ENCODE data around the gene SARDH.
"Not testable (repeated sequence)": the region's sequence is repeated elsewhere in the genome, so short reads cannot be mapped to it uniquely, and the experiment has no call there.

The SARDH gene

DNA sequence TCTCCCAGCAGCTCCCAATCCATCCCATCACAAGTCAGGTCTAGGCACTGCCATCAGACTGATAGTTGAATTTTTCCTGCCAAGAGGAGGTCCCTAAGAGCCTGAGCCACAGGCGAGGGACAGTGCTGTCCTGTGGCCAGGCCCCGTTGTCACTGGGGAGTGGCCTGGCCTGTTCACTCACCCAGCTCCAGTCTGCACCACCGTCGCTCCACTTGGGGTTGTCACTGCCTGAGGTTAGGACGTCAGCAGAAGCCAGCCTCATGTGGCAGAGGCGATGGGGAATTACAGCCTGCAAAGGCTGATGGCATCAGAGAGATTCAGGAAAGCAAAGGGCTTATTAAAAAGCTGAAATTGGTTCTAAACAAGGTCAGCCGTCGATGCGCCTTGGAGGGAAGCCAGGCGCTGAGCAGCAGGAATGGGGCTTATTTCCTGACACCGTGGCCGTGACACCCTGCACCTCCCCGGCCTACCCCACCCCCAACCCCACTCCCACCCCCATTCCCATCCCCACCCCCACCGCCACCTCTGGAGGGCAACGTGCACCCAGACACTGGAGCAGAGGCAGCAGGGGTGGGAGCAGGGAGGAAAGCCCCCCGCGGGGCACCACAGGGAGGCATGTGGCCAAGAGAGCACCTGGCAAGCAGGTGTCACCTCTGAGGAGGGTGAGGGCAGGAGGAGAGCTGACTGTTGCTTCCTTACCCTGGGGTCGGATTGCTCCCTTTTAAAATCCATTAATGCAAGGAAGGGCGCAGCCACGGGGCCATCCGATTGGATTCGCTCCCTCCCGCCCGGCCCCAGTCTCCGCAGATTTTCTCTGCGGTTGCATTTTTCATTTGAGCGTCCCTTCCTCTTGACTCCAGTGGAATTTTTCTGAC lies 105.1 kb downstream of the SARDH start:
- no peak for DNase-seq (ENCODE audit: insufficient read length)
- TF ChIP-seq POLR2AphosphoS5 (IDR thresholded peaks at IDR 0.05; ENCODE audit: low read depth, low read length) (no peak), TAF1 (IDR thresholded peaks at IDR 0.05; ENCODE audit: borderline replicate concordance, low read depth, low read length) (no peak), POLR2A (IDR thresholded peaks at IDR 0.05; ENCODE audit: low read depth, low read length) (no peak)
- no peak for FAIRE-seq

DNA sequence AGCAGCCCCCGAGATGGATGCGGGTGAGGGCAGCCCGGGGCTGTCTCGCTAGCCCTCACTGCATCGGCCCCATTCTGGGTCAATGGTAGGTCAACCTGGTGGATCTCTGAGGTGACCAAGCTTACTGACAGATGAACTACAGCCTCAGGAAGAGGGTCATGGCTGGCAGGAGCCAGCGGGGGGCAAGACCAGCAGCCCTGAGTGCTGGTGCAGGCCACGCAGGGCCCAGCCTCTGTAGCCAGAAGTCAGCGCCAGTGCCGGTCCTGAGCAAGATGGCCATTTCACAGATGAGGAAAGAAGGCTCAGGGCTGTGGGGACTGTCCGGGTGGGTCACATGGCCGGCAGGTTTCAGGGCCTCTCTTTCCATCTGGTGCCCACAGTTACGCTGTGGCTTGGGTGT lies 107.0 kb downstream of the SARDH start:
- no peak for TF ChIP-seq POLR2A (IDR thresholded peaks at IDR 0.05; ENCODE audit: low read depth, low read length)
- FAIRE-seq, result no peak
- no peak for DNase-seq (ENCODE audit: insufficient read length)

DNA sequence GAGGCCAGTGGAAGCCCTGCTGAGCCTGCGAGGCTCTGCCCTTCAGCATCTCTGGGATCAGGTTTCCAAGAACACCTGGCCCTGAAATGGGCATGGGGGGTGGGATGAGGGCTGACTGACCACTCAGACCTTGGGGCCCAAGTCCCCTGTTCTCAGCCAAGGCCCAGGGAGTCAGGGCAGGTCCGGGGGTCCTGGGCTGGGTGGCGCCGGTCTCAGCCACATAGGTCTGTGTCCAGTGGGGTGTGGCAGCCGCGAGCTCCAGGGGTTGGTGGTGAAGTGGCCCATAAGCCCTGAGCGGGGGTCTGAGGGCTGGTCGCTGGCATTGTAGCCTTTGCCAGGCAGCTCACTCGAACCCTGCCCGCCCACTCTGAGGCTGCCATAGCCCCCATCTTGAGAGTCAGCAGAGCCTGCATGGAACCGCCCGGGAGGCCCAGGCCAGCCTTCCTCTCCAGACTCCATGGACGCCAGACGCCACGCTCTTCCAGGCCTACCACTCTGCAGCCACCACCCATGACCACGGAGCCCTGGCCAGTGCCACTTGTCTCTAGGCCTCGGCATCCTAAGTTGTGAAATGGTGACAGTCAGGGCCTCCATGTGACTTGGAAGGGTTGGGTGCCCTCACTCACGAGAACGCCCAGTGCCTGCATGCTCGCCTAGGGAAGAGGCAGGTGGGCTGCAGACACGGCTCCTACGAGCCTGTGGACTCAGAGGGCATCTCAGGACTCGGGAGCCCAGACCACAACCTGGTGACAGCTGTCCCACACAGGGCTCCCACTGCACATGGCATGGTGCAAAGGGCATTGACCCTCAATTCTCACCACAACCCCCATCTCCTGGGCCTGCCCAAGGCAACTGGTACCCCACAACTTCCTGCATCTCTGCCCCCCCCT lies 108.7 kb downstream of the SARDH start:
- no peak for DNase-seq (ENCODE audit: insufficient read length)
- TF ChIP-seq POLR2AphosphoS5 (IDR thresholded peaks at IDR 0.05; ENCODE audit: low read depth, low read length) (no peak), TAF1 (IDR thresholded peaks at IDR 0.05; ENCODE audit: borderline replicate concordance, low read depth, low read length) (no peak), POLR2A (IDR thresholded peaks at IDR 0.05; ENCODE audit: low read depth, low read length) (no peak)
- no peak for FAIRE-seq

DNA sequence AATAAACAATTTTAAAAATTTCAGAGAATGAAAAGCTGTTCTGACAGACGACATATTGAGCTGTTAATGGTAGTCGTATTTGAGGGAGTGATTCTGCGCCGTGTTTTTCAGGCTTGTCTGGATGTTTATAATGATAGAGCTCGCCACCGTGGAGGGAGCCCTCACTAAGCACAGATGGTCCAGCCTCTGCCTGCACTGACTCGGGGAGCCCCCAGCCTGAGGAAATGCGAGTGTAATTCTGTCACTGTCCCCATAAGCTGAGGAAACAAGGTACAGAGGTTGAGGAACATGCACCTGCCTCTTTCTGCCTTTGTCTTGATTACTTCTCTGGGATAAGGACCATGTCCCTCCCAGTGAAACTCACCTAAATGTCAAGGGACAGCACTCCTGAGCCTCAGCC lies 109.4 kb downstream of the SARDH start:
- FAIRE-seq (no peak), DNase-seq (ENCODE audit: insufficient read length) (no peak)
- no peak for TF ChIP-seq POLR2AphosphoS5 (IDR thresholded peaks at IDR 0.05; ENCODE audit: low read depth, low read length)
- no peak for TF ChIP-seq TAF1 (IDR thresholded peaks at IDR 0.05; ENCODE audit: borderline replicate concordance, low read depth, low read length)
- TF ChIP-seq POLR2A (IDR thresholded peaks at IDR 0.05; ENCODE audit: low read depth, low read length), result no peak

DNA sequence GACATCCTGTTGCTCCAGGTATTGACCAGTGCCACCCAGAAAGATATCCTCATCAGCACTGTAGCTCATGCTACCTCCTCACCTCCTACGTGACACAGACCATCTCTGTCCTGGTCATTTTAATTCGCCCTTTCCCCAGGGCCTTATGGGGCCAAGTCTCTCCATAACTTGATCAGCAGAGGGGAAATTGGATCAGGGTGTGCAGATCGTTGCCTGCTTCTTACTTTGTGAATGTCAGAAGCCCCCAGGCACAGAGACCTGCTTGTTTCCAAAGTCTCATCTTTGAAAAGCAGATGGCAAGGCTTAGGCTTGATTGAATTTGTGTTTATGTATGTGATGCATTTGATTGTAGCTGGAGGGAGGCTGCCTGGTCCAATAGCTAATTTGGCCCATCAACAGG lies 110.8 kb downstream of the SARDH start:
- TF ChIP-seq POLR2A (IDR thresholded peaks at IDR 0.05; ENCODE audit: low read depth, low read length) (no peak), TAF1 (IDR thresholded peaks at IDR 0.05; ENCODE audit: borderline replicate concordance, low read depth, low read length) (no peak), POLR2AphosphoS5 (IDR thresholded peaks at IDR 0.05; ENCODE audit: low read depth, low read length) (no peak)
- FAIRE-seq (no peak), DNase-seq (ENCODE audit: insufficient read length) (no peak)

DNA sequence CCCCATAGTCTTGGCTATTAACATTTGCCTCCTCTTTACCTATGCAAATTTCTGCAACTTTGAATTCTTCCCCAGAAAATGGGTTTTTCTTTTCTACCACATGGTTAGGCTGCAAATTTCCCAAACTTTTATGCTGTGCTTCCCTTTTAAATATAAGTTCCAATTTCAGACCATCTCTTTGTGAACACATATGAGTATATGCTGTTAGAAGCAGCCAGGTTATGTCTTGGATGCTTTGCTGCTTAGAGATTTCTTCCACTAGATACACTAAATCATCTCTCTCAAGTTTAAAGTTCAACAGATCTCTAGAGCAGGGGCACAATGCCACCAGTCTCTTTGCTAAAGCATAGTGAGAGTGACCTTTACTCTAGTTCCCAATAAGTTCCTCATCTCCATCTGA lies 112.1 kb downstream of the SARDH start:
- not testable (repeated sequence) for FAIRE-seq; DNase-seq (ENCODE audit: insufficient read length)

DNA sequence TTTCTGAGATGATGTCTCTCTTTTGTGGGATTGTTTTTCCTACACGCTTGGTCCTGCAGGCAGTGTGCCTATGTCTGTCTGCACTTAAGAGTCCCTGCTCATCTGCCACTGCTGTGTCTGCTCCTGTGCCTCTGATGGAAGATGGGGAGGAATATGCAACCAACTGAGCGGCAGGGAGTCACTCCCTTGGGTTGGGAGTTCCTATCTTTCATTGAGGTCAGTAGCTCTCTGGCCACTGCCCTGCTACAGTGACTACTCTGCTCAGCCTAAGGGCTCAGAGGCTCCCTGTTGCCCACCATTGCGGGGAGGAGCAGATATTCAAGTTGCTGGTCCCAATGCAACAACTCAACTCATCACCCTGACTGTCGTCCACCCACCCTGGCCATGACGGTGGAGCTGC lies 115.6 kb downstream of the SARDH start:
- TF ChIP-seq POLR2AphosphoS5 (IDR thresholded peaks at IDR 0.05; ENCODE audit: low read depth, low read length), result no peak
- no peak for TF ChIP-seq TAF1 (IDR thresholded peaks at IDR 0.05; ENCODE audit: borderline replicate concordance, low read depth, low read length)
- no peak for TF ChIP-seq POLR2A (IDR thresholded peaks at IDR 0.05; ENCODE audit: low read depth, low read length)
- DNase-seq (ENCODE audit: insufficient read length) (no peak), FAIRE-seq (no peak)

DNA sequence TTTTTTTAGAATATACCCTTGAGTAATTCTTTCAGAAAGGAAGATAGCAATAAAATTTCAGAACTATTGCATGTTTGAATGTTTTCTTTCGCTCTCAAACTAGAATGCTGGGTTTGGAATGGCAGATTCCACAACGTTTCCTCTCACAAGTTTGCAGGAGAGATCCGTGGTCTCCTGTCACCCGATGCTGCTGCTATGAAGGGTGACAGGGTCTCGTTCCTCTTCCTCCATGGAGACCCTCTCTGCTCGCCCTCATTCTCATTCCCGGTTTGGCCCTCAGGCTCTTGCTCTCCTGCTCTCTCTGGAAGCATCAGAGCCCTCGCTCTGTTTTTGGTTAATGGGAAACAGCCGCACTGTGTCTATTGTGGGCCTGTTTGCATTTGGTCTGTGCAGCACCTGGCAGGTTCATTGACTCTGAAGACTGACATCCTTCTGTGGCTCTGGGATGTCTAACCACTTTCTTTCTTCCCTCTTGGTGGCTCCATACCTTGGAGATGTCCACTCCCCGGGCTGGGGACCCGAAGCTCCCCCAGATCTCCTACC lies 116.4 kb downstream of the SARDH start:
- DNase-seq (ENCODE audit: insufficient read length) (no peak), FAIRE-seq (no peak)
- no peak for TF ChIP-seq POLR2A (IDR thresholded peaks at IDR 0.05; ENCODE audit: low read depth, low read length)
- no peak for TF ChIP-seq POLR2AphosphoS5 (IDR thresholded peaks at IDR 0.05; ENCODE audit: low read depth, low read length)
- no peak for TF ChIP-seq TAF1 (IDR thresholded peaks at IDR 0.05; ENCODE audit: borderline replicate concordance, low read depth, low read length)

DNA sequence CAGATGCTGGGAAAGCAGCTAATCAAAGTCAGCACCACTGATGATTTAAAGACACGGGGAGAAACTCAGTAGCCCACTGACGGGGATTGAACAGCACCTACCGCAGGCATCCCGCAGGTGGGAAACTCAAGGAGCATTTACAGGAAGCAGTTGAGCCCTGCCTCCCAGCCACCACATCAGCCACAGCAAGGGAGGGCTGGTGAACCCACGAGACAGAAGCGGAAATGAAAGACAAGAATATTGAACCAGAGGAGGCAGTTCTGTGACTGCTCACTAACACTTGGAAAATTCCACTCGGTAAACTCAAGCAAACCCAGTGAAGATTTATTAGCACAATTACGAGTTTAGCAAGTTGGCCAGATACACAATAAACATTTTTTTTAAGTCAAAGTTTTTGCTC lies 118.4 kb downstream of the SARDH start:
- FAIRE-seq (no peak), DNase-seq (ENCODE audit: insufficient read length) (no peak)
- no peak for TF ChIP-seq POLR2AphosphoS5 (IDR thresholded peaks at IDR 0.05; ENCODE audit: low read depth, low read length)
- no peak for TF ChIP-seq POLR2A (IDR thresholded peaks at IDR 0.05; ENCODE audit: low read depth, low read length)
- no peak for TF ChIP-seq TAF1 (IDR thresholded peaks at IDR 0.05; ENCODE audit: borderline replicate concordance, low read depth, low read length)

DNA sequence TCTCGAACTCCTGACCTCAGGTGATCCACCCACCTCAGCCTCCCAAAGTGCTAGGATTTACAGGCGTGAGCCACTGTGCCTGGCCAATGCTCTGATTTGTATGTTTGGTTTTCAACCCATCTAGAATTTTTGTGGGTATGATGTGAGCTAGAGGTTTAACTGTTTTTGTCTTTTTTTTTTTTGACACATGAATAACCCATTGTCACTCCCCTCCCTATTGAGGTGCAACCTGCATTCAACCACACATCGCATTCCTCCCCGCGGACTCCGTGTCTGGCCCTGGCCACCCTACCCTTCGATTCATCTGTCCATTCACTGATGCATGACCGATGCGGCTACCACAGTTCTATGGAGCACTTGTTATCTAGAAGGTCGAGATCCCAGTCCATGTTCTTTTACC lies 119.4 kb downstream of the SARDH start:
- no peak for DNase-seq (ENCODE audit: insufficient read length)
- TF ChIP-seq POLR2AphosphoS5 (IDR thresholded peaks at IDR 0.05; ENCODE audit: low read depth, low read length) (no peak), TAF1 (IDR thresholded peaks at IDR 0.05; ENCODE audit: borderline replicate concordance, low read depth, low read length) (no peak), POLR2A (IDR thresholded peaks at IDR 0.05; ENCODE audit: low read depth, low read length) (no peak)
- FAIRE-seq, result no peak

DNA sequence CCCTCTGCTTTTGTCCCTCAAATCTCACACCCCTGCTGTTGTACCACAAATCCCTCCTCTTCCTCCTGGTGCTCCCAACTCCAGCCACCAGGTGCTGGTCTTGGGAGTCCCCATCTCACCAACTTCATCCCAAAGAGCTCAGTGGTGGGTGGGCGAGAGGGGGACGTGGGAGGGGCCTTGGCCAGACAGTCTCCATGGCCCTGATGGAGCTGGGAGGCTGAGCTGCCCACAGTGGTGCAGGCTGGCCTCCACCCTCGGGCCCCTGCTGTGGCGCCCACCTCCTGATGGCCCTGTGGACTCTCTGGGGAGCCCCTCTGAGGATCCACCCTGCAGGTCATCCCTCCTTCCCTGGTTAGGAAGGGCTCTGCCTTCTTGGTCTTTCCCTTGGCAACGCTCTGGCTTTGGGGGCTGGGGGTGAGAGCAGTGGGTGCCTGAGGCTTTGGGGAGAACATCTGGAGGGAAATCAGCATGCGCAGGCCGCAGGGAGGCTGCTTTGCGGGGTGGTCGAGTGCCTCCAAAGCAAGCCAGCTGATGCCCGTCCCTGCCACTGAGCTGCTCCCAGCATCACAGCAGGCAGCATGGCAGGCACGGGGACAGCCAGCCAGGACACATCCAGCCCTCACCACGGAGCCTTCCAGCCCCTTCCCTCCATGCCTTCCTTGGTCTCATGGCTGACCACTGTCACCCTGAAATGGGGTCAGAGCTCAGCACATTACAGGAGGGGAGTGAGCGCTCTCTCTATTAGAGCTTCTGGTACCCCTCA lies 121.3 kb downstream of the SARDH start:
- FAIRE-seq (no peak), DNase-seq (ENCODE audit: insufficient read length) (no peak)
- TF ChIP-seq POLR2A (IDR thresholded peaks at IDR 0.05; ENCODE audit: low read depth, low read length) (no peak), POLR2AphosphoS5 (IDR thresholded peaks at IDR 0.05; ENCODE audit: low read depth, low read length) (no peak), TAF1 (IDR thresholded peaks at IDR 0.05; ENCODE audit: borderline replicate concordance, low read depth, low read length) (no peak)
